Natural killer cell (primary cell): ENCODE measurements around the gene KCNQ2. TPM values are rescaled to one million over a fixed set of nuclear protein-coding genes. Genes with fewer than 3 reads are reported as not detected.

ENCODE experiments used
- ATAC-seq, 3 donors: fragments of 150-1000 bp in 2 of 3; fragments of 200-7000 bp in 1 of 3; cut with Tn5 transposase; 1 replicate in 1 of 3; 2 replicates in 2 of 3; pipeline ENCODE4 v1.10.0; 2021; ENCODE audit warnings: mild to moderate bottlenecking in 2 of 3, moderate library complexity in 2 of 3
- DNase-seq, 2 donors: peaks; one replicate each; pipeline versions ENCODE4 v3.0.0 to v3.0.0-alpha.2; 2013 to 2021; ENCODE audit warnings: mixed read lengths in 1 of 2
- H3K27ac ChIP-seq: one replicate; pipeline ENCODE4 v1.5.1; 2013; ENCODE audit warnings: mild to moderate bottlenecking, low read length
- H3K27me3 ChIP-seq: one replicate; pipeline ENCODE4 v1.6.1; 2013; ENCODE audit warnings: low read length; ENCODE audit not compliant: control insufficient read depth, insufficient read depth
- H3K36me3 ChIP-seq: one replicate; pipeline ENCODE4 v1.6.1; 2013; ENCODE audit warnings: low read length; ENCODE audit not compliant: control insufficient read depth, insufficient read depth
- H3K4me1 ChIP-seq: one replicate; pipeline ENCODE4 v1.6.1; 2013; ENCODE audit warnings: low read length; ENCODE audit not compliant: control insufficient read depth, insufficient read depth
- H3K4me3 ChIP-seq: one replicate; pipeline ENCODE4 v1.5.1; 2013; ENCODE audit warnings: low read length
- H3K9me3 ChIP-seq: one replicate; pipeline ENCODE4 v1.6.1; 2013; ENCODE audit warnings: low read length; ENCODE audit not compliant: control insufficient read depth, insufficient read depth
- H3K27ac Mint-ChIP-seq, 2 donors: one replicate each; pipeline ENCODE4 v1.8.0; 2022; ENCODE audit warnings: mild to moderate bottlenecking in 2 of 2, mixed read lengths in 2 of 2, moderate library complexity in 1 of 2
- H3K27me3 Mint-ChIP-seq, 2 donors: one replicate each; pipeline ENCODE4 v1.8.0; 2022; ENCODE audit warnings: low read depth in 2 of 2, mixed read lengths in 2 of 2
- H3K36me3 Mint-ChIP-seq: one replicate; pipeline ENCODE4 v1.8.0; 2022; ENCODE audit warnings: mixed read lengths
- H3K4me1 Mint-ChIP-seq, 2 donors: one replicate each; pipeline ENCODE4 v1.8.0; 2022; ENCODE audit warnings: mixed read lengths in 2 of 2
- H3K4me3 Mint-ChIP-seq: one replicate; pipeline ENCODE4 v1.8.0; 2022; ENCODE audit warnings: mild to moderate bottlenecking, moderate library complexity, mixed read lengths
- H3K9me3 Mint-ChIP-seq, 2 donors: one replicate each; pipeline ENCODE4 v1.8.0; 2022; ENCODE audit warnings: mixed read lengths in 2 of 2
- CTCF ChIP-seq: fragments of 200-600 bp; IDR thresholded peaks from one replicate; pipeline ENCODE4 v1.8.0; 2022; ENCODE audit warnings: antibody characterized with exemption
- WGBS: methylation state at CpG from one replicate; pipeline ENCODE4 v1.1.7; 2013; ENCODE audit warnings: missing lambda C conversion rate; ENCODE audit not compliant: insufficient coverage; 5-methylcytosine and 5-hydroxymethylcytosine counted together
- intact Hi-C: fragments of 100-400 bp; cut with micrococcal nuclease; formaldehyde crosslinking; loops from one replicate; pipeline ENCODE4 v1.14.2; 2022
- total RNA-seq, 4 donors: library from RNA; stranded (reverse); fragments of 120-200 nt in 1 of 4; gene quantifications; one replicate each; pipeline versions ENCODE4 v1.2.3 to v1.2.4, GENCODE V29; 2013 to 2022

KCNQ2 gene
- total RNA-seq, 3 donors from 2014 or later (not counting 1 experiment from before 2014, with no cell fraction given) = not detected

DNA sequence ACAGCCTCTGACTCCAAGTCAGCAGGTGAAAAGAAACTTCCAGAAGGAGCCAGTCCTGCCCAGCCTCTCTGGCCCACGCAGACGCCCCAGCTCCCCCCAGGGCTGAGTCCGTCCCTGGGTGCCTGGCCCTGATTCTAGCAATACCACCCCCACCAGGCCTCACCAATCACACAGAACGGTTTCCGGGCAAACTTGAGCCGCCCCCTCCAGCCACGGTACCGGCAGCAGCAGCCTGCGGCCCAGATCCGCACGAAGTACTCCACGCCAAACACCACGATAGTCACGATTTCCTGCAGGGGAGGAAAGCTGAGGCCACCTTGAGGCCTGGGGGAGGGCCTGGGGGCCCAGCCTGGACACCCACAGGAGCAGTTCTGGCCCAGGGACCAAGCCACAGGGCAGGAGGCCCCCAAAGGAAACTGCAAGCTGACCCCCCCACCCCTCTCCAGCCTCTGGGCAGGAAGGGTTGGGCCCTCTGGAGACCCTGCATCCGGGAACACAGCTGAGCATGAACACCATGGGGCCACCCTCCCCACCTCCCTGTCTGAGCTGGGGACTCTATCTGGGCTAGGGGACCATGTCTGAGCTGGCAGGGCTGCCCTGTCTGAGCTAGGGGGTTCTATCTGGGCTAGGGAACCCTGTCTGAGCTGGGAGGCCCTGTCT, 27.2 kb downstream of the KCNQ2 start:
- H3K27me3 Mint-ChIP-seq = peaks cover 0 to 10% of the 10 kb centered on the region in 2 donors
- Histone ChIP-seq H3K4me3 (no peak overlapping the region), H3K27me3 (no peaks in the 10 kb centered on the region), H3K27ac (no peak overlapping the region), H3K4me1 (peaks cover 24% of the 10 kb centered on the region), H3K9me3 (no peaks in the 10 kb centered on the region), H3K36me3 (no peaks in the 10 kb centered on the region)
- H3K27ac Mint-ChIP-seq = no peak overlapping the region
- ATAC-seq (no peak), DNase-seq (no peak)
- peaks cover 9 to 17% of the 10 kb centered on the region in 2 donors for H3K4me1 Mint-ChIP-seq
- H3K9me3 Mint-ChIP-seq = peaks cover 3 to 7% of the 10 kb centered on the region in 2 donors
- 59% methylated on average over 15 of the region's 15 CpGs for WGBS
- no peak for TF ChIP-seq CTCF
- no peak overlapping the region for H3K4me3 Mint-ChIP-seq
- no peaks in the 10 kb centered on the region for H3K36me3 Mint-ChIP-seq
- intact Hi-C loops = no loop called here

- Histone ChIP-seq H3K4me1 (peaks cover 26% of the 10 kb centered on the region), H3K27me3 (no peaks in the 10 kb centered on the region), H3K4me3 (no peak overlapping the region), H3K36me3 (no peaks in the 10 kb centered on the region), H3K27ac (no peak overlapping the region), H3K9me3 (no peaks in the 10 kb centered on the region)
- no peak for TF ChIP-seq CTCF
- intact Hi-C loops = no loop called here
- WGBS = 93% methylated on average over 24 of the region's 24 CpGs
- ATAC-seq = no peak
- H3K27me3 Mint-ChIP-seq = peaks cover 0 to 10% of the 10 kb centered on the region in 2 donors
- H3K36me3 Mint-ChIP-seq = no peaks in the 10 kb centered on the region
- peaks cover 9 to 17% of the 10 kb centered on the region in 2 donors for H3K4me1 Mint-ChIP-seq
- H3K9me3 Mint-ChIP-seq = peaks cover 3 to 7% of the 10 kb centered on the region in 2 donors
- no peak for DNase-seq
- no peak overlapping the region for H3K27ac Mint-ChIP-seq
- H3K4me3 Mint-ChIP-seq = no peak overlapping the region
Observed at GRCh38 chr20:63444548-63444947, 27.9 kb downstream of the KCNQ2 start.

- H3K27ac Mint-ChIP-seq = peak overlapping the region in 1 of 2 donors; percentile 77
- peaks cover 0 to 10% of the 10 kb centered on the region in 2 donors for H3K27me3 Mint-ChIP-seq
- Histone ChIP-seq H3K36me3 (no peaks in the 10 kb centered on the region), H3K9me3 (no peaks in the 10 kb centered on the region), H3K27me3 (no peaks in the 10 kb centered on the region), H3K27ac (no peak overlapping the region), H3K4me3 (no peak overlapping the region), H3K4me1 (peaks cover 26% of the 10 kb centered on the region)
- H3K36me3 Mint-ChIP-seq = no peaks in the 10 kb centered on the region
- 90% methylated on average over 25 of the region's 25 CpGs for WGBS
- H3K4me1 Mint-ChIP-seq = peaks cover 9 to 17% of the 10 kb centered on the region in 2 donors
- intact Hi-C loops = no loop called here
- peaks cover 3 to 7% of the 10 kb centered on the region in 2 donors for H3K9me3 Mint-ChIP-seq
- no peak for ATAC-seq
- TF ChIP-seq CTCF = no peak
- DNase-seq = no peak
- no peak overlapping the region for H3K4me3 Mint-ChIP-seq
Observed at GRCh38 chr20:63443606-63444395, 28.7 kb downstream of the KCNQ2 start.
